ENCODE results near the gene DRG2. TPM values are rescaled to one million over a fixed set of nuclear protein-coding genes. Genes with fewer than 3 reads are reported as not detected.

Gene DRG2
- polyA plus RNA-seq, 1 donor from 2014 or later: 40.6 TPM

- Histone ChIP-seq H3K27me3 (ENCODE audit: insufficient read depth, low read depth, low read length) (no peaks in the 10 kb centered on the region), H3K9me3 (ENCODE audit: low read length) (no peaks in the 10 kb centered on the region), H3K9ac (ENCODE audit: low read length) (no peak overlapping the region), H2AFZ (ENCODE audit: low read depth, low read length) (no peak overlapping the region), H3K79me2 (replicated peaks; ENCODE audit: insufficient read depth, low read length) (no peaks in the 10 kb centered on the region), H3K4me2 (ENCODE audit: low read length) (no peak overlapping the region), H3K27ac (ENCODE audit: low read length) (no peak overlapping the region), H3F3A (ENCODE audit: insufficient read depth, low read length, poor library complexity, severe bottlenecking) (no peaks in the 10 kb centered on the region), H3K9me2 (ENCODE audit: insufficient read depth, low read length) (no peaks in the 10 kb centered on the region), H3K4me3 (ENCODE audit: low read length) (no peak overlapping the region), H4K20me1 (ENCODE audit: insufficient read depth) (no peaks in the 10 kb centered on the region), H3K36me3 (ENCODE audit: insufficient read depth, low read length) (no peaks in the 10 kb centered on the region)
- TF ChIP-seq, protein P1, sequence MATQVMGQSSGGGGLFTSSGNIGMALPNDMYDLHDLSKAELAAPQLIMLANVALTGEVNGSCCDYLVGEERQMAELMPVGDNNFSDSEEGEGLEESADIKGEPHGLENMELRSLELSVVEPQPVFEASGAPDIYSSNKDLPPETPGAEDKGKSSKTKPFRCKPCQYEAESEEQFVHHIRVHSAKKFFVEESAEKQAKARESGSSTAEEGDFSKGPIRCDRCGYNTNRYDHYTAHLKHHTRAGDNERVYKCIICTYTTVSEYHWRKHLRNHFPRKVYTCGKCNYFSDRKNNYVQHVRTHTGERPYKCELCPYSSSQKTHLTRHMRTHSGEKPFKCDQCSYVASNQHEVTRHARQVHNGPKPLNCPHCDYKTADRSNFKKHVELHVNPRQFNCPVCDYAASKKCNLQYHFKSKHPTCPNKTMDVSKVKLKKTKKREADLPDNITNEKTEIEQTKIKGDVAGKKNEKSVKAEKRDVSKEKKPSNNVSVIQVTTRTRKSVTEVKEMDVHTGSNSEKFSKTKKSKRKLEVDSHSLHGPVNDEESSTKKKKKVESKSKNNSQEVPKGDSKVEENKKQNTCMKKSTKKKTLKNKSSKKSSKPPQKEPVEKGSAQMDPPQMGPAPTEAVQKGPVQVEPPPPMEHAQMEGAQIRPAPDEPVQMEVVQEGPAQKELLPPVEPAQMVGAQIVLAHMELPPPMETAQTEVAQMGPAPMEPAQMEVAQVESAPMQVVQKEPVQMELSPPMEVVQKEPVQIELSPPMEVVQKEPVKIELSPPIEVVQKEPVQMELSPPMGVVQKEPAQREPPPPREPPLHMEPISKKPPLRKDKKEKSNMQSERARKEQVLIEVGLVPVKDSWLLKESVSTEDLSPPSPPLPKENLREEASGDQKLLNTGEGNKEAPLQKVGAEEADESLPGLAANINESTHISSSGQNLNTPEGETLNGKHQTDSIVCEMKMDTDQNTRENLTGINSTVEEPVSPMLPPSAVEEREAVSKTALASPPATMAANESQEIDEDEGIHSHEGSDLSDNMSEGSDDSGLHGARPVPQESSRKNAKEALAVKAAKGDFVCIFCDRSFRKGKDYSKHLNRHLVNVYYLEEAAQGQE (IDR thresholded peaks at IDR 0.05; ENCODE audit: borderline replicate concordance): no peak
- no peak for TF ChIP-seq EZH2 (IDR thresholded peaks at IDR 0.05; ENCODE audit: borderline replicate concordance, insufficient read depth, low read length, poor library complexity, severe bottlenecking)
These were observed 22.3 kb downstream of the DRG2 start for GRCh38 chr17:18109935-18110485.

DNA sequence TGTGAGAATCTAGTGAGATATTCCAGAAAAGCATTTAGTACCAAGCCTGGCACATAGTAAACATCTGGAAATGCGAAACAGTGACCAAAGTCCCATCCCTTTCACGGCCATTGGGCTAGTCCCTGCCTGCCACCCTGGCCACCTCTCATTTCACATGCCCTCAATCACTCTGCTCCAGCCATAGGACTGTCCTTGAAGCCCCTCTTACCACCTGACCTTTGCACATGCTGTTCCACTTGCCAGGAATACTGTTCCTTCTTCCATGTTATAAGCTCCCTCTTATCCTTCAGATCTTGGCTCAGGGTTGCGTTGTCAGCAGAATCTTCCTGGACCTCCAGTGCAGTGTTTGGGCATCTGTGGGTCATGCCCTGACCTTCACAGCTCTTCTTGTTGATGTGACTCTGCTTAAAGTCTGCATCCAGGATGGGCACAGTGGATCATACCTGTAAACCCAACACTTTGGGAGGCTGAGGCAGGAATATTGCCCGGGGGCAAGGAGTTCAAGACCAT is 22.9 kb downstream of the DRG2 start:
- no peak overlapping the region for H3K4me3 ChIP-seq (ENCODE audit: low read length)
- TF ChIP-seq, protein P1 (IDR thresholded peaks at IDR 0.05; ENCODE audit: borderline replicate concordance): no peak
- no peak for TF ChIP-seq POLR2AphosphoS5 (IDR thresholded peaks at IDR 0.05)
- no peak for TF ChIP-seq RAD21 (conservative IDR thresholded peaks at IDR 0.05)
- no peak for TF ChIP-seq SMC3 (conservative IDR thresholded peaks at IDR 0.05; ENCODE audit: poor library complexity)
- TF ChIP-seq, protein P2, sequence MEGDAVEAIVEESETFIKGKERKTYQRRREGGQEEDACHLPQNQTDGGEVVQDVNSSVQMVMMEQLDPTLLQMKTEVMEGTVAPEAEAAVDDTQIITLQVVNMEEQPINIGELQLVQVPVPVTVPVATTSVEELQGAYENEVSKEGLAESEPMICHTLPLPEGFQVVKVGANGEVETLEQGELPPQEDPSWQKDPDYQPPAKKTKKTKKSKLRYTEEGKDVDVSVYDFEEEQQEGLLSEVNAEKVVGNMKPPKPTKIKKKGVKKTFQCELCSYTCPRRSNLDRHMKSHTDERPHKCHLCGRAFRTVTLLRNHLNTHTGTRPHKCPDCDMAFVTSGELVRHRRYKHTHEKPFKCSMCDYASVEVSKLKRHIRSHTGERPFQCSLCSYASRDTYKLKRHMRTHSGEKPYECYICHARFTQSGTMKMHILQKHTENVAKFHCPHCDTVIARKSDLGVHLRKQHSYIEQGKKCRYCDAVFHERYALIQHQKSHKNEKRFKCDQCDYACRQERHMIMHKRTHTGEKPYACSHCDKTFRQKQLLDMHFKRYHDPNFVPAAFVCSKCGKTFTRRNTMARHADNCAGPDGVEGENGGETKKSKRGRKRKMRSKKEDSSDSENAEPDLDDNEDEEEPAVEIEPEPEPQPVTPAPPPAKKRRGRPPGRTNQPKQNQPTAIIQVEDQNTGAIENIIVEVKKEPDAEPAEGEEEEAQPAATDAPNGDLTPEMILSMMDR (IDR thresholded peaks at IDR 0.05; ENCODE audit: poor library complexity, severe bottlenecking): no peak
- TF ChIP-seq TAF1 (IDR thresholded peaks at IDR 0.05; ENCODE audit: low read depth): no peak
- no peak for TF ChIP-seq EZH2 (IDR thresholded peaks at IDR 0.05; ENCODE audit: borderline replicate concordance, insufficient read depth, low read length, poor library complexity, severe bottlenecking)
- TF ChIP-seq EP300 (conservative IDR thresholded peaks at IDR 0.05; ENCODE audit: poor library complexity, severe bottlenecking): no peak
- TF ChIP-seq MXI1 (conservative IDR thresholded peaks at IDR 0.05; ENCODE audit: poor library complexity, severe bottlenecking): no peak
- no peaks in the 10 kb centered on the region for H3K9me2 ChIP-seq (ENCODE audit: insufficient read depth, low read length)
- no peak overlapping the region for H3K27ac ChIP-seq (ENCODE audit: low read length)
- no peak overlapping the region for H3K9ac ChIP-seq (ENCODE audit: low read length)
- H2AFZ ChIP-seq (ENCODE audit: low read depth, low read length): no peak overlapping the region
- H3K9me3 ChIP-seq (ENCODE audit: low read length): no peaks in the 10 kb centered on the region
- no peaks in the 10 kb centered on the region for H3F3A ChIP-seq (ENCODE audit: insufficient read depth, low read length, poor library complexity, severe bottlenecking)
- no peak overlapping the region for H3K4me2 ChIP-seq (ENCODE audit: low read length)
- H3K27me3 ChIP-seq (ENCODE audit: insufficient read depth, low read depth, low read length): no peaks in the 10 kb centered on the region
- H3K36me3 ChIP-seq (ENCODE audit: insufficient read depth, low read length): no peaks in the 10 kb centered on the region
- no peaks in the 10 kb centered on the region for H3K79me2 ChIP-seq (replicated peaks; ENCODE audit: insufficient read depth, low read length)
- no peaks in the 10 kb centered on the region for H4K20me1 ChIP-seq (ENCODE audit: insufficient read depth)

Data from neural cell (in vitro differentiated cells).